ENCODE results near the gene IFI6.
"Not testable (repeated sequence)": the region's sequence is repeated elsewhere in the genome, so short reads cannot be mapped to it uniquely, and the experiment has no call there.

Gene IFI6

DNA sequence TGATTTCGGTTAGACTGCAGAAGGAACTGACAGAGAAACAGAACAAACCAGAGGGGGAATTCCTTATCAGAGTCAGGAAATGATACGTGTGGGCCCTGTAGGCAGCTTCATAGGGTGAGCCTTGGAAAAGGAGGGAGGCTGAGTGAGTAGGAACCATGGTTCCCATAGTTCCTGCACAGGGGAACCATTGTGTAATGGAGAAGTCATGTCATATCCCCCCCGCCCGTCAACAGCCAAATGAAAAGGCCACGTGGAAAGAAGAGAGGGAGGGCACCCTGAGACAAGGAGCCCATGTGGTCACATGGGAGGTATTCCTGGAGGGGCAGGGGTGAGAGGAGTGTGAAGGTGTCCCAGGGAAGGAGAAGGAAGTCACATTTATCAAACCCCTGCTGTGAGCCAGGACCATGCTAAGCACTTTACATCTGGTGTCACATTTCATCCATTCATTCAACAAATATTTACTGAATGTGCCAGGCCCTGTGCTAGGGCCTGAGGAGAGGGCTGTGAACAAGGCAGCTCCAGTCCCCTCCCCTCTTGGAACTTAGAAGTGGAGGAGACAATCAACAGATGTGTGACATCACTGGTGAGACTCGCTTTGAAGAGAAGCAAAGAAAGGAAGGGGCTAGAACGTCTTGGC lies 21.3 kb downstream of the IFI6 start:
- DNase-seq (ENCODE audit: low read depth): peak; percentile 39

DNA sequence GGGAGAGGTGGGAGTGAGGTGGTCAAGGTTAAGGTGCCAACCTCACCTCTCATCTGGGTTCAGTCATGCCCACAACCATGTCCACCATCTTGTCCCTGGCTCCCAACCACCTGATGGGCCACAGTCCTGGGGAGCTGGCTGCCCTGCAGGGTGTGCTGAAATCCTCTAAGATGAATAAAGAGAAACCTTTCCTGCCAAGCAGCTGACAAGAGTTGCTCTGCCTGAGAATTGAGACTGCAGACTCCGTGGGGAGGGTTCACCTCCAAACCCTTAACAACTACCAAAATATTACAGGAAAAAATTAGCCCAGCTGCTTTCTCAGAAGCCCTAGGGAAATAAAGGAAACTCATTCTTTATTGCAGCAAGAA lies 21.8 kb downstream of the IFI6 start:
- DNase-seq (ENCODE audit: low read depth): no peak

DNA sequence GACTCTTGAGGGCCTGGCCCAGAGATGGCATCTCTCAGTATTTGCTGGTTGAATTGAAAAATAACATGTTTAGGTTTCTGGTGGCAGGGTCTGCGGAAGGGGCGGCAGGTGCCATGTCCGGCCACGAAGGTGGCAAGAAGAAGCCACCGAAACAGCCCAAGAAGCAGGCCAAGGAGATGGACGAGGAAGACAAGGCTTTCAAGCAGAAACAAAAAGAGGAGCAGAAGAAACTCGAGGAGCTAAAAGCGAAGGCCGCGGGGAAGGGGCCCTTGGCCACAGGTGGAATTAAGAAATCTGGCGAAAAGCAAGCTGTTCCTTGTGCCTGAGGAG lies 22.7 kb downstream of the IFI6 start:
- no peak for DNase-seq (ENCODE audit: low read depth)

DNA sequence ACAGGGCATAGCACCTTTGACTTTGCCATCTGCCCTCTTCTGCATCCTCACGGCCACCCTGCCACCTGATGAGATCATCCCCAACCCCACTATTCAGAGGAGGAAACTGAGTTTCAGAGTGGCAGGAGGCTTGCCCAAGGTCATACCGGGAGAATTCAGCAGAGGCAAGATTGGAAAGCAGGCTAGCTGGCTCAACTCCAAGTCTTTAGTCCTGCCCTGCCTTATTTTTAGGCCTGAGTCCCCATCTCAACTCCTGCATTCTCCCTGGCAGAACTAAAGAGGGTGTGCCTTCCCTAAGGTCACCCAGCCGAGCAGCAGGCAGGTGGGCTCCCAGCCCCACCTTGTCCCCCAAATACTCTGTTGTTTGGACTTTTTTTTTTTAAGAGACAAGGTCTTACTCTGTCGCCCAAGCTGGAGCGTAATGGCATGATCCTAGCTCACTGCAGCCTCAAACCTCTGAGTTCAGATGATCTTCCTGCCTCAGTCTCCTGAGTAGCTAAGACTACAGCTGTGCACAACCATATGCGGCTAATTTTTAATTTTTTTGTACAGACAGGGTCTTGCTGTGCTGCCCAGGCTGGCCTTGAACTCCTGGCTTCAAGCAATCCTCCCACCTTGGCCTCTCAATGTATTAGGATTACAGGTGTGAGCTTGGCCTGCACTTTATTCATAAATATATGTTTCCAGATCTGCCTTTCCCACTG lies 23.2 kb downstream of the IFI6 start:
- DNase-seq (ENCODE audit: low read depth): no peak

DNA sequence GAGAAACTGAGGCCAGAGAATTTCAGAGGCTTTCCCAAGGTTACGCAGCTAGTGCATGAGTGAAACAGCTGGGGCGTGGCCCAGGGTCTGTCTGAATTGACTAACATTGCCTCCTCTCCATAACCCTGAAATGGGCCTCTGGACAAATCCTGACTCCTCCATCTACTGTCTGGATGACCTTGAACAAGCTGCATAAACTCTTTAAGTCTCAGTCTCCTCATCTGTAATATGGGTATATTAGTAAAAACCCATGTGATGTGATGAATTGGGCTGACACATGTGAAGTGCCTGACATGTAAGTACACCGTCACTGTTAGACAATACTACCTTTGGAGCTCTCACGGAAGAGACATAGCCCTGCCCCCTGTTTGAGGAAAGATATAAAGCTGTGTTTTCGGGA lies 24.7 kb downstream of the IFI6 start:
- DNase-seq (ENCODE audit: low read depth): no peak

DNA sequence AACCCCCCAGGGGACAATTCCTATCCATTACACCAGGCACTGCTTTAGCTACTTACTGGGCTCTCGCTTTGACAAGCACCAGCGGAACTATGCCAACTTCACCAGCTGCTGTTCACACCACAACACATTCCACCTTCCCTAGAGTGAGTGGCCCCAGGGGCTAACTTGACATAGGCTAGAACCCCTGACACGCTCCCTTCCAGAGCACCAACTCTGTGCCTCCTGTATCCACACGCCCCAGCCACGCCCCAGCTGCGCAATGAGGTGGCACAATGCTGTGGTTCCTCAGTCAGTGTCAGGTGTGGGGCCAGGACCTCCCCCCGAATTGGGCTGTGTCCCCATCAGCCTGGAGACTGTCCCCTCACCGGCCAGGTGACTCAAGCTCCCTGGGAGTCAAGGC lies 25.3 kb downstream of the IFI6 start:
- no peak for DNase-seq (ENCODE audit: low read depth)

DNA sequence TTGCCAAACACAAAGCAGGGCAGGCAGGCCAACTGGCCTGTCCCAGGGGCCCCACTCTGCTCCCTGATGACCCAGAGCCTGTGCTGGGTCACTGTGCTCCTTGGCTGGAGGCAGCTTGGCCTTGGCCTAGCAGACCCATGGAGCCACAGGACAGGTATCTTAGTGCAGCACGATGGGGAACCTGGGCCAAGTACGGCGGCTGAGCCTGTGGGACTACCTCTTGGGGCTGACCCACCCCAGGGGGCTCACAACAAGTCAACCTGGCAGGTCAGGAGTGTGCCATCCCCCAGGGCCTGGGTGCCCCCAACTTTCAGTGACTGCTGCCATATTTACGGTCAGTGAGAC lies 26.9 kb downstream of the IFI6 start:
- DNase-seq (ENCODE audit: low read depth): no peak

DNA sequence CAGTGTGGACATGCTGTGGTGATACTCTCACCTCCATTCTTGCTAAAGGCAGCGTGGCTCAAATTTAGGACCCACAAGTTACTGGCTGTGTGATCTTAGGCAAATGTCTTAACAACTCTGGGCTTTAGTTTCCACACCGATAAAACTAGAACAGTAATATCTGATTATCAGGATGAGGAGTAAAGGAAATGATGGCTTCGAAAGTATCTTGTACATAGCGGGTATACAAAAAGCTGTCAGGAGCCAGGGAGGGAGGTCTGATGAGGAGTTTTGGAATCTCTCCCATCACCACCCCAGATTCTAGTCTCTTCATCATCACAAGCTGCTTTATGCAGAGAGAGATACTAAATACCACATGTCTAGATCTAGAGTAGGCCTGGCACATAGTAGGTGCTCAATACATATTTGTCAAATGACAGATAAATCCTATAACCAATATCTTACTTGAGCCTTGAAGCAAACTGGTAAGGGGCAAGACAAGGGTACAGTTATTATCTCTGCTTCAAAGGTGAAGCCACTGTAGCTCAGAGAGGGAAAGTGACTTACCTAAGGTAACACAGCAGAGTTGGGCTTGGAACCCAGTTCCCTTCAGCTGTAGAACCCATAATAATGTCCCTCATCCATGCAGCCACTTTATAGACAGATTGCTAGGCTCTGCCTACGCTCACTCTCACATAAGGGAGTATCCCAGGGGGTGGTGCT lies 27.5 kb downstream of the IFI6 start:
- DNase-seq (ENCODE audit: low read depth): no peak

DNA sequence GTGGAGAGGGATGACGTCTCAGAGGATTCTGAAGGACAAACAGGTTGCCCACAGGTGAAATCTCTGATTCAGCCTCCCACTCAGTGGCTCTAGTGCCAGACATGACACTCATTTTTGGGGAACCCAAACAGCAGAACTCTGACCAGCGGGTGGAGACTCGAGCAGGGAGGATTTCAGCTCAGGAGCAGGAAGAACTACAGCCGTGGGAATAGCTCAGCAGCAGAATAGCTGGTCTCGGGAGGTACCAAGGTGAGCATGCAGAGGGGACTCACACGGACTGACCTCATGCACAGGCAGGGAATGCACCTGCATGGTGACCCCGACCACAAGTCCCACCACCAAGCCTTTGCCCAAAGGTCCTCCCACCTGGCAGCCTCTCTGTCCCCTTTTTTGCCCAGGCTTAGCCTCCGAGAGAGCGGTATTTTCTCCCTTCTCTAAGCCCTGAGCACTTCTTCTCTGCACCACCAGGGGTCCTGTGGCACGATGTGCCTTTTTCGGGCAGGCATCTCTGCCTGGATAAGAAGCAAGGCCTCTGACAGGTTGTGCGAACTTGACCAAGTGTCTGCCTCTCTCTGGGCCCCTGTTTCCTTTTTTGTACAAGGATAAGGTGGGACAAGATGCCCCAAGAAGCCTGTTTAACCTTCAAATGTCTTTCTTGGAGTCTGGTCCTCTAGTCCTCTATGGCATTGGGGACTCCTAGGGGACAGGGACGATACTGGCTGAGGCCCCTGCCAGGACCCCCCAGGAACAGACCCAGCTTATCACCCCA lies 28.2 kb downstream of the IFI6 start:
- DNase-seq (ENCODE audit: low read depth): peak; percentile 46

DNA sequence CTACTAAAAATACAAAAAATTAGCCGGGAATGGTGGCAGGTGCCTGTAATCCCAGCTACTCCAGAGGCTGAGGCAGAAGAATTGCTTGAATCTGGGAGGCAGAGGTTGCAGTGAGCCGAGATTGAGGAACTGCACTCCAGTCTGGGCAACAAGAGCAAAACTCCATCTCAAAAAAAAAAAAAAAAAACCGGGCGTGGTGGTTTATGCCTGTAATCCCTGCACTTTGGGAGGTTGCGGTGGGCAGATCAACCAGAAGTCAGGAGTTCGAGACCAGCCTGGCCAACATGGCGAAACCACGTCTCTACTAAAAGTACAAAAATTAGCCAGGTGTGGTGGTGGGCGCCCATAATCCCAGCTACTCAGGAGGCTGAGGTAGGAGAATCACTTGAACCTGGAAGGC lies 31.5 kb downstream of the IFI6 start:
- not testable (repeated sequence) for DNase-seq (ENCODE audit: low read depth)

DNA sequence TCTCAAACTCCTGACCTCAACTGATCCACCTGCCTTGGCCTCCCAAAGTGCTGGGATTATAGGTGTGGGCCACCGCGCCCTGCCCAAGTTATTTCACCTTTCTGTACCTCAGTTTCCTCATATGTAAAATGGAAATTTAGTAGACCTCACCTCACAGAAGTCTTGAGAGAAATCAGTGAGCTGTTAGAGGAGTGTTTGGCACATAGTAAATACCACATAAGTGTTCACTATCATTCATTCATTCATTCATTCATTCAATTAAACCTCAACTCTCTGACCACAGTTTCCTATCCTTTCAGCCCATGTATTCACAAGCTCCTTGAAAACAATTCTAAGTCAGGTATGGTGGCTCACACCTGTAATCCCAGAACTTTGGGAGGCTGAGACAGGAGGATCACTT lies 33.2 kb downstream of the IFI6 start:
- DNase-seq (ENCODE audit: low read depth): no peak

DNA sequence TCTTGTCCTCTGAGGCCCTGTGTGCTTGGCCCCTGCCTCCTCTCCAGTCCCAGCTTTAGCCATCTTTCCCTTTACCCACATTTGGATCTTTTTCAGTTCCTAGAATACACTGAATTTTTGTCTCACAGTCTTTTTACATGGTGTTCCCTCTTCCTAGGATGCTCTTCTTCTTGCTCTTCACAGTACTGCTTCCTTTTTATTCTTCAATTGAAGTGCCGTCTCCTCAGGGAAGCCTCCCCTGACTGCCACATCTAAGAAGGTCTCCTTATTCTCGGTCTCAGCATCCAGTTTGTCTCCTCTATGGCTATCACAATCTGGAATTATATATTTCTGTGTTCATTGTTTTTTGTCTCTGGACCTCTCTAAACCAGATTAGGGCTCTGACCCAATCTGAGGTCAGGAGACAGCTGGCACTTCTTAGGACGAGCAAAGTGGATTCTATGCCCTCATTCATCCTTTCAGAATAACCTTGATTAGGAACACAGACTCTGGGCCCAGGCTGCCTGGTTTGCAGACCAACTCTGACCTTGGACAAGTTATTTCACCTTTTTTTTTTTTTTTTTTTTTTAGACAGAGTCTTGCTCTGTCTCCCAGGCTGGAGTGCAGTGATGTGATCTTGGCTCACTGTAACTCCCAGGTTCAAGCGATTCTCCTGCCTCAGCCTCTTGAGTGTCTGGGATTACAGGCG lies 33.8 kb downstream of the IFI6 start:
- DNase-seq (ENCODE audit: low read depth): no peak

DNA sequence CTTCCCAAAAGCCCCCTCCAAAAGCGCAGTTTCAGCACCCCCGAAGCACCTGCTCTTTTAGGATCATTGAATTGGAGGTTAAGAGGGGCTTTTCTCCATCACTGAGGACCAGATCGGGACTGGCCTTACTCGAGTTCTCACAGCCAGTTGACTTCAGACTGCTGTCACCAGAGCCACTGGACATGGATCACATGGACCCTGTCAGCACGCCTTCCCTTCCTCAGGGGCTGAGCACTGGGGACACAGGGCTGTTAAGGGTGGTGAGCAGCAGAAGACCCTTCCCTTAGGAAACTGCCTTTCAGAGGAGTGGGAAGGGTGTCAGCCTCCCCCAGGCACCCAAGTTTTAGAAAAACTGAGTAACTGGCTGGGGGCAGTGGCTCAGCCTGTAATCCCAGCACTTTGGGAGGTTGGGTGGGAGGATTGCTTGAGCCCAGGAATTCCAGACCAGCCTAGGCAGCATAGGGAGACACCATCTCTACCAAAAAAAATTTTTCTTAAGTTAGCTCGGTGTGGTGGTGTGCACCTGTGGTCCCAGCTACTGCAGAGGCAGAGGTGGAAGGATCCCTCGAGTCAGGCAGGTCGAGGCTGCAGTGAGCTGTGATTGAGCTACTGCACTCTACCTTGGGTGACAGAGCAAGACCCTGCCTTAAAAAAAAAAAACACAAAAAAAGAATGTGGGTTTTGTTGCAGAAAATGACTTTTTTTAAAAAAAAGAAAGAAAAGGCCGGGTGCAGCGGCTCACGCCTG lies 36.4 kb downstream of the IFI6 start:
- DNase-seq (ENCODE audit: low read depth): no peak

DNA sequence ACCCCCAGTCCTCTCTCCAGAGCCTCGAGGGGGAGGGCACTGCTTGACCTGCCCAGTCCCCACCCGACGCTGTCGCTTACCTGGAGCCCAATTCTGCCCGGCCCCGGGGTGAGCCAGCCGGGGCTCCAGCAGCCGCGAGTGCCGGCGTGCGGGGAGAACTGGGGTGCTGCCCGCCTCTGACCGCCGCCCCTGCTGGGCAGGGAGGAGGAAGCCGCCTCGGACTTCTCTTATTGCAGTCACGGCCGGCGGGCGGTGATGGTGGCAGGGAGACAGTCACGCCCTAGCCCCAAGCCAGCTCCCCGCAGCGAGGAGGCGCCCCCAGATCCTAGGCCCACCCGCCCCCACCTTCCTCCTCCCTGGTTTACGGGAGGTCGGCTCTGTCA lies 37.0 kb downstream of the IFI6 start, which contains the start of gene FGR:
Gene FGR (minus strand): TSS at position 201 of the 383 bp plus-strand sequence. CDS start 11,269 bp downstream, outside the sequence.
- DNase-seq (ENCODE audit: low read depth): no peak

DNA sequence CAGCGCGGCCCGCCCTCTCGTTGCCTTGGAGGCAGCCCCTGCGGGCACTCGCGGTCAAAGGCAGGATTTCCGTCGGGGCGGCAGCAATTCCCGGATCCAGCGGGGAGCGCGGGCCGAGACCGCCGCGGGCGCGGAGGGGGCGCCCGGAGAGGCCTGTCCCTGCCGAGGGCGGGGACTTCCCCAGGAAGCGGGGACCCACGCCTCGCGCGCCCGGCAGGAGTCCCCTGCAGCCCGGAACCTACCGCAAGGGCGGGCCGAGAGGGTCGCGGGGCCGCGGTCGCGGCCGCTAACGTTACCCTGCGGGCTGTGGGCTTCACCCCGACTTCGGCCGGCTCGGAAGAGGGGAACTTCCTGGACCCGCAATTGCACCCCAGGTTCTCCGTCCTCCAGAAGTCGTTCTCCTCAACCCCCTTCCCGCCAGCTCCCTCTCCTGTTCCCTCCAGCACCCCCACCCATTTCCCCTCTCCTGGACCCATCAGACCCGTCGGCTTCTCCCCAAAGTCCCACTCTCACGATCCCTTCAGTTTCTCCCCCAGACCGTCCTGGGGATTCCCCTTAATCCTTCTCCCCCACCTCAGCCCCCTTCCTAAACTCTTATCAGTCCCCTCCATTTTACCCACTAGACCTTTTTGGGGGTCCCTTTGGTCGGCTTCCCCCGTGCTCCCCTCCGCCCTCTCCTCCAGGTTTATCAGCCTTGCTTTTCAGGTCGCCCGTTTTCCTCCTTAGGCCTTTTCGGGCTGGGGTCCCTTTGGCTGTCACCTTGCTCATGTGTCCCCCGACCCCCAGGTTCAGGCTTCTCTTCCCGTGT lies 37.6 kb downstream of the IFI6 start:
- DNase-seq (ENCODE audit: low read depth): no peak

DNA sequence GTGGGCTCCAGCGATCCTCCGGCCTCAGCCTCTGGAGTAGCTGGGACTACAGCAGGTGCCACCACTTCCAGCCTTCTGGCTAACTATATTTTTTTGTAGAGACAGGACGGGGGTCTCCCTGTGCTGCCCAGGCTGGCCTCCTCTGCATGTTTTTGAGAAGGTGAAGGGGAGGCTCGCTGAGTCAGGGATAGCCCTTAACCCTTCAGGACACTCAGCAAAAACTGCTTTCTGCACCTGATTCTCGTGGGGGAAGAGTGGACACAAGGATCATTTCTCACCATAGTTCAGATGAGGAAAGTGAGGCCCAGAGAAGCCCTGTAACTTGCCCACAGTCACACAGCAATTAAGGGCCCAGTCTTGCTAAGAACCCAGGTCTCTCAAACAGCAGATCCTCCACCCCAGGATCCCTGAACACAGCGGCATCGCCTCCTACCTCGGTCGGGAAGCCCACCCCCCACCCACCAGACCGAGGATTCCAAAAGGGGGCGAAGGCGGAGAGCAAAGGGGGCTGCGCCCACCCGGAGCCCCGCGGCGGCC lies 38.3 kb downstream of the IFI6 start:
- DNase-seq (ENCODE audit: low read depth): no peak

DNA sequence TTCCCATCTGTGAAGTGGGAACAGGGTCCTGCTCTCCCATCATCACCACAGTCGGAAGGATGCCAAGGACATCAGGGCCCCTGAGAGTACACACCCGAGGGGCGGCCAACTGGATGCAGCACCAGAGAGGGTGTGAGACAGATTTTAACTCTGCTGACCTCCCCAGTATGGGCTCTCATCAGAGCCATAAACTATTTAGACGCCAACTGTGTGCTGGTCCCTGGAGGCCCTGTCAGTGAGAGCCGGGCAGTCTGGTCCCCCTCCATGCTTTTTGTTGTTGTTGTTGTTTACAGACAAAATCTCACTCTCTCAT lies 38.7 kb downstream of the IFI6 start:
- DNase-seq (ENCODE audit: low read depth): no peak

DNA sequence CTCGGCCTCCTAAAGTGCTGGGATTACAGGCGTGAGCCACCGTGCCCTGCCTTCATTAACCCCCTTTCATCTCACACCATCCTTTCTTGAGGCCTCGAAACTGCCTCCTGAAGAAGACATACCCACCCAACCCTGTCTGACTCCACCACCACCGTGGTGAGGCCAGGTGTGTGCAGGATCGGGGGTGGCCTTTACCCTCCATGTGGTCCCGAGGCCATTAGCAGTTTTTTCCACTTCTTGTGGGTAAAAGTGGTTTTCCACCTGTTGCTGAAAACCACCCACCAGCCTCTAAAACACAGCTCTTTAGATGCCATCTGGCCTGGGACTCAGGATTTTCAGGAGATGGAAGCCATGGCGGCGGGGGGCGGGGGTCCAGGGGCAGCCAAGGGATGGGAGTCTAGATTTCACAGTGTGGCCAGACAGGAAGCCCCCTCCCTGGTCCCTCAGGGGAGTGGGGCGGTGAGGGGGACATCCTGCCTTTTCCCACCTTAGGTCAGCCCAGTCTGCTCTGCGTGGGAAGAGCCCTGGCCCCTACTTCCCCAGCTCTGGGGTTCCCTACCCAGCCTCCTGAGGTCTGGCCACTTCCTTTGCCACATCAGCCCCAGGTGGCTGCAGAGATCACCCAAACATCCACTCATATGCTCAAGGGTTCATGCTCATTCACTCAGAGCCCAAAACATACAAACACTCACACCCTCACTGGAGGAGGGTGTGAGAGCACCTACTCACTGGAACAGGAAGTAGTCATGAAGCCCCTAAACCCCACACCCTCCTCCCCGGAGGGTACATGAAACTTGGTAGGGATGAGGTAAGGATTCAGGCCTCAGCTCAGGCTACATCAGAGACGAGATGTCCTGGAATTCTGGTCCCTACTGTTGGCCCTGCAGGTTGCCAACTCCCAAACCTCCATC lies 39.4 kb downstream of the IFI6 start:
- DNase-seq (ENCODE audit: low read depth): no peak

DNA sequence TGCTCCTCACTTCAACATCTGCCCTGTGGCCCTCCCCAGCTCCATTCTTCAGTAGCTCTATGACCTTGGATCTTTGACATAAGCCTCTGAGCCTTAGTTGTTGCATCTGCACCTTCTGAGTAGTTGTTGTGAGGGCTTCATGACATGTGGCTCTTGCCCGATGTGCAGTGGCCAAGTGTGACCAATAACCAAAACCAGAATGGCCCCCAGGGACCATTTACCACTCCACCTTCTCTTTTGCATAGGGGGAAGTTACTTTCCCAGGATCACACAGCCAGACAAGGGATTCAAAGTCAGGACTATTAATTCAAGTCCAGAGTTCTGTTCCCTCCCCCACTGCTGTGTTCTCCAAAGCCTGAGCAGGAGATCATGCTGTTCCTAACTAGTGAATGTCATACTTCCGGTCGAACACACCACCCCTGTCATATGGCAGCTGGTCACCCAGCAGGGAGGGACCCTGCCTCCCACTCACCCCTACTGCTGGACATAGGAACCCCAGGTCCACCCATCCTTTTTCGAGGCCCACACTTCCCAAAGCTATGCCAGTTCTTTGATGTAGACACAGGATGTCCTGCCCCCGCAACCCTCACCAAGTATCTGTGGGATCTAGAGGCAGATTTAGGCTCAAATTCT lies 41.0 kb downstream of the IFI6 start:
- no peak for DNase-seq (ENCODE audit: low read depth)

All from amniotic epithelial cell (primary cell).